HuH-7 (cell line): ENCODE data around the gene SH3D19.

Experiments
- DNase-seq: peaks from one replicate; pipeline ENCODE4 v3.0.0; 2011; ENCODE audit warnings: low spot score

The SH3D19 gene

DNA sequence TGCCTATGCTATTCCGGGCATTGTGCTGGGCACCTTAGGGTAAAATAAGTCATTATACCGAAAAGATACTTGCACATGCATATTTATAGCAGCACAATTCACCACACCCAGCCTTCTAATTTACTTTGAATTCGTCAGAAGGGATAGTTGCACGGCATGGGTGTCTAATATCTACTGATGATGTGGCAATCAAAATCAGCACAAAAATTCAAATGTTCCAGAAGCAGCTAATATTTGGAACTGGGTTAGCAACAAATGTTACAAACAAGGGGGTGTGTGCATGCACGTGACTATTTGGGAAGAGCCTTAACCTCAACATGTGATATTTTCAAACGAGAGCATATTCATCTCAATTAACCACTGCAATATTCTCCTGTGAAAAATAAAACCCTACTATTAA, 128.2 kb downstream of the SH3D19 start:
- DNase-seq = no peak

- DNase-seq = no peak
These were observed 129.6 kb downstream of the SH3D19 start for GRCh38 chr4:151195801-151196200.

GRCh38 chr4:151193414-151193813, 132.0 kb downstream of the SH3D19 start:
- DNase-seq = no peak

DNA sequence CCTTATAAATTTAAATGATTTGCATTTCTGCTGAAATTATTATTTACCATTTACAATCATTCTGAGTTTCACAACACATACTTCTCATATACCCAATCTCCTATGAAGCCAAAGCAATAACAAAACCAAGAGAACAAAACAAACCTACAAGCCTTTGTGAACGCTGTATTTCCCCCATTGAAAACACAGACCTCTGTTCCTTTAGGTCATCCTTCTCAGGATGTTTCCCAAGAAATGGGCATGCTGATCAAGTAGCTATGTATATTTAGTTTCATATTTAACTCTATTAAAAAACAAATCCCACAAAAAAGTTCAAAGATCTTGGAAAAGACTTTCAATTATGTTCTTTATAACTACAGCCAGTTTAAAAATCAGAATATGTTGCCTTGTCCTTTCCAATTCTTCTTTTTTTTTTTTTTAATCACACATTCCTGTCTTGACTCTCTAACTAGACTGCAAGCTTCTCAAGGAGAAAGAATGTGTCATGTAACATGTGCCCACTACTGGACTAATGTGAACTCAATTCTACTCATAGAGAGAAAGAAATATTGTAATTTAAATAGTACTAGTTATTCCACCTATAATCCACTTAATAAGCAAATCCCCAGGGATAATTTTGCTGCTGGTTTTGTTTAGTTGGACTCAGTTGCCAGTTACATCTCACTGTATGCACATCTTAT, 132.7 kb downstream of the SH3D19 start:
- DNase-seq = no peak

DNA sequence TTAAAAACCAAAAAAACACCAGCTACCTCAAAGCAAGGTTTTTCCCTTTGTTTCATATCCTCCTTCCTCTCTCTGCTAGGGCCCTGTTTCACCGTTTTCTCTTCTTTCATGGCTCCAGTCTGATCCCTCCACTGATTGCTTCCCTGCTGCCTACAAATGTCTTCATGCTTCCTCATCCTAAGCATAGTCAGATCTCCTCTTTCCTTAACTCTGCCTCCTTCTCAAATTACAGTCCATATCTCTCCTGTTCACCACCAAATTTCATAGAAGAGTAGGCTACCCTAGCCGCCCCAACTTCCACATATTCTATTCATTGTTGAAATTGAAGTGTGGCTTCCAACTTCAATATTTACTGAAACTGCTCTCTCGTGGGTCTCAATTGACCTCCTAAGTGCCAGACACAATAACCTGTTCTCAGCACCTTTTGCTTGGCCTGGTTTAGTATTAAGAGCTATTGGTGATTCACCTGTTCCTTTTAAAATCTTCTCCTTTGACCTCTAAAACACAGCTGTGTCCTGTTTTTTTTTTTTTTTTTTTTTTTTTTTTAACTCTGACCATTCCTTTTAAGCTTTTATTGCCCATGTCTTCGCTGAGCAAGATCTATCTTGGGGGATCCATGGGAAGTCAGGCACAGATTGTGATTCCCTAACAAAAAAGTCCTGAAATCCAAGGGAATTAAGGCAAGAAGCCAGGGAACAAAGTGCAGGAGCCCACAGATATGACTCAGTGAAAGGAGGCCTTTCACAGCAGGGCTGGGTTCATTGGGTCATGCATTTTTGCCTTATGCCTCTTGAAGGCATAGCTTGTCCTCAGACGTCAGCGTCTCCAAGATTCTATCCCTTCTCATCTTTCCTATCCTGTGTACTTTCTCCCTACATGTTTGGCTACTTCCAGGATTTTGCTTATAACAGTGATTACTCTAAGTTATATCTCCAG, 140.6 kb downstream of the SH3D19 start:
- no peak for DNase-seq

DNA sequence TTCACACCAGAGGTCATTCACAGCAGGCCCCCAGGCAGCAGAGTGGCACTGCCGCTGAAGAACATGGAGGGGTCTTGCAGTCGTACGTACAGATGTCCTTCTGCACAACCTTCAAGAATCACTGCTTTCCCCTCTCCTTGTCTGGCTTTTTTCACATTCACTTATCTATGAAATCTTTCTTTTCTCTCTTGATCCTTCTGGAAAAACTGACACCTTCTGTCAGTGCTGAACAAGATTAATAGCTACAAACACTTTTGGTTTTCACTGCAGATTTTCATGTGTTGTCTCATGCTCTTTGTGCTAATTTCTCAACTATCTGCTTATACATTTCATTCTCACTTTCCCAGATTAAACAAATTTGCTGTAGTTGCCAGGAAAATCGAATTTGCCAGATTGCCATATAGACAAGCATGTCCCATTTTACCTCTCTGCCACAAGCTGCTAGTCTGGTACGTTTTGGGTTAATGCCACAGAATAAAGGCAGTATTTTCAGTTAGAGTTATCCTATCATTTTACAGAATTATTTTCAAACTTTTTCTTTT, 142.9 kb downstream of the SH3D19 start:
- no peak for DNase-seq

- no peak for DNase-seq
These were observed 148.7 kb downstream of the SH3D19 start for GRCh38 chr4:151176685-151177084.

DNA sequence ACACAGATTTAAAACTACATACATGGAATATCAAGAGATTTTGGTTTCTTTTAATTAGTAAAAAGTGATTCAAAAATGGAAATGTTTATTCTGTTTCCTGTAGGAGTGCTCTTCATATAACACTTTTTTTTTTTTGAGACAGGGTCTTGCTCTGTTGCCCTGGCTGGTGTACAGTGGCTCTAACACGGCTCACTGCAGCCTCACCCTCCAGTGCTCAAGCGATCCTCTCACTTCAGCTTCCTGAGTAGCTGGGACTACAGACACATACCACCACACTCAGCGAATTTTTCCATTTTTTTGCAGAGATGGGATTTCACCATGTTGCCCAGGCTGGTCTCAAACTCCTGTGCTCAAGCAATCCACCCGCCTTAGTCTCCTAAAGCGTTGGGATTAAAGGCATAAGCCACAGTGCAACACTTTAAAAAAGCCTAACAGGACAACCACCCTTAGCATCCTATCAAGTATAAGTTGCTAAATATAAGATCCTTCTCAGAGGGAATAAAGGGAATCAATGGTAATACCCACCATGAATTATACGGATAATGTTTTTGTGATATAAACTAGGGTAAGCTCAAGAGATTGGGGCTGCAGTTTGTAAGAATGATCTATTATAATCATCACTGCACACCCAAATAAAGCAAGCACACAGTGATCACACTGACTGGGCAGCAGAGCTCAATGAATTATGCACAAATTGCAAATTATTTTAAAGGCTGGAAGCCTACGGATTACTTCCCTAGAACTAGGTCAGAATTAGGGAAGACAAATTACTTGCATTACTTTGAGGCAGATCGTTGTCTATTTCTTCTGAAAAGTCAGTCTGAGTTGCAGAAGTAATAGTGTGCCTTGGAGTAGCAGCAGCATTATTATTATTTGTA, 149.4 kb downstream of the SH3D19 start:
- no peak for DNase-seq

DNA sequence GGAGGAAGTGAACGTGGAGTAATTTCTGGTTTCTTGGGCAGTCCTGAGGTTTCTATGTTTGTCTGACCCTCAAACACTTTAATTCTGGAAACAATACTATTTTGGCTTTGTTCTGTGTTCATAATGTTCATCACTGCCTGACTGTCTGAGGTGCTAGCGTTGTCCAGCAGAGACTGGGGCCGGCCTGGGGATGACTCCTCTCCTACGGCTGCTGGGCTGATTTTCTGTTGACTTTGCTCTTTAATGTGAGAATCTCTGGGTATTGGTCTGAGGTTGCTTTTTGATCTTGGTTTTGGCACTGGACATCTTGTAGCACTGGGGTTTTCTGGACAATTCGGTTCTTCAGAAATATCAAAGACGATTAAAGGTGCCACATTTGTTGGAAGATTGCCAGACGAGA, 150.2 kb downstream of the SH3D19 start:
- DNase-seq = no peak

DNA sequence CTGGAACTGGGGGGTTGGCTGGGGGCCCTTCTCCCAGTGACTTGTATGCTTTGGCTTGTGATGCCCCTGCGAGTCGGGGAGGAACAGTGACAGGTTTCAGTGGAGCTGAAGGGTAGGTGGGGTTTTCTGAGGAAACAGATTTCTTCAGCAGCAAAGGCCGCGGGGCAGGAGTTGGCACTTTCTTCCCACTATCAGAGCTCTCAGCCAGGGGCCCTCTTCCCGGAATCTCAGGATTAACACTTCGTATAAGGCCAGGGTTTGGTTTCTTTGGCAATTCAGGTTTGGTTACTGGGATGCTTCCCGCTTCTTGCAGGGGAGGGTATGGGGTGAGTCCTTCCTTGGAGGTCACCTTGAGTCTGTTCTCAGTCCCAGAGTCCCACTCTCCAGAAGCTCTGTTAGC, 150.6 kb downstream of the SH3D19 start:
- DNase-seq = no peak

DNA sequence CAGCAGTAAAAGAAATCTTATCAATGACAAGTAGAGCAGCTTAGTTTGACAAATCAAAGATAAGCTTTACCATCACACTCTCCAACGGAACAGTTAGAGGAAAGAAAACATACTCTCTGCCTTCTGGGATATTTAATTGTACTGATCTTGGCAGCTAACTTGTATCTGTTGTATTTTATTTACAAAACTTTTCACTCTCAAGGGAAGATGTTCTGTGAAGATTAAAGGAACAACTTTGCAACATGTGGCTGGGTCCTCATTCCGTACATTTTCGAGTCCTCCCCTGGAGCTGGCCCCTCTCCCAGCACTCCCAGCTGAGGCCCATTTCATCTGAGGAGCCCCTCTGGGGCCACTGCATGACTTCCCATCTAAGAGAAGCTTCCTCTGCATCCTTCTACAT, 151.5 kb downstream of the SH3D19 start:
- DNase-seq = no peak

GRCh38 chr4:151169900-151170299, 155.5 kb downstream of the SH3D19 start:
- no peak for DNase-seq

GRCh38 chr4:151169223-151169622, 156.2 kb downstream of the SH3D19 start:
- DNase-seq = no peak

DNA sequence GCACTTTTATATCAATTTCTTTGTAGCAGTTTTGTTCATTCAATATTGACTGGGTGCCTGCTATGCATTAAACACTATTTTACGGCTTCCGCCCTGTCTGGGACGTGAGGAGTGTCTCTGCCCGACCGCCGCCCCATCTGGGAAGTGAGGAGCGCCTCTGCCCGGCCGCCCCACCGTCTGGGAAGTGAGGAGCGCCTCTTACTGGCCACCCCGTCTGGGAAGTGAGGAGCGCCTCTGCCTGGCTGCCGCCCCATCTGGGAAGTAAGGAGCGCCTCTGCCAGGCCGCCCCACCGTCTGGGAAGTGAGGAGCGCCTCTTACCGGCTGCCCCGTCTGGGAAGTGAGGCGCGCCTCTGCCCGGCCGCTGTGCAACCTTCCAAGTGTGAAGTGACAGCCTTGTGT, 157.8 kb downstream of the SH3D19 start:
- no peak for DNase-seq

DNA sequence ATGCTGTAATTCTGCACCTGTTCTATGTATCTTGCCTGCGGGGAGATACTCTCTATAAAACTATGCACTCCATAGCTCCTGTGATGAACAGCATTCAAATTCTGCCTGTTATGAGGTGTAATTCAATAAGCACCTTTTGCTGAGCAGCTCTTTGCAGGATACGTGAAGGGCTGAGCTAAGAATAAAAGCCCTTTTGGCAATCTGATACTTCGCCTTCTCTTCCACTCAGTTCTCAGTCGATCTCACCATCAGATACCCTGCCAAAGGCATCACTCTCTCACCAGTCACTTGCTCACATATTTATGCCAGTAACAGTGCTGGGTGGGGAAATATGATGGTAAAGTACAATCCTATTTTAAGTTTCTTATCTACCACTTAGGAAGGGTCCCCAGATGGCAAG, 158.8 kb downstream of the SH3D19 start:
- DNase-seq = no peak

- no peak for DNase-seq
These were observed 160.0 kb downstream of the SH3D19 start for GRCh38 chr4:151165205-151166000.

DNA sequence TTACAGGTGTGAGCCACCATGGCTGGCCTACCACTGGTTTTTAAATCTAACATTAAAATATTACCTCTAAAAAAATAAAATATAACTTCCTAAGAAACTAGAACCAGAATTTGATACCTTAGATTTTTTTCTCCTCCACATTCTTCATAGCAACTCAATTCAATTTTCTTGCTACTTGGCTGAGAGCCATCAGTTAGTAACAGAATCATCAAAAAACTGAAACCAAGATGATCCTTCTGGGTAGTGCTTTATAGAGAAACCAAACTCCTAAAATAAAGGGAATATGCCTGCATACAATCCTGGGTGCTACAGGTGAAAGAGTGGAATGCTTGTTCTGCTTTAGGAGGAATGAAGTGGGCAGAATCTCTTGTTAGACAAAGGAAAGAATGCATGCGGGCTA, 161.6 kb downstream of the SH3D19 start:
- DNase-seq = no peak

GRCh38 chr4:151158979-151159378, 166.4 kb downstream of the SH3D19 start:
- DNase-seq = no peak

DNA sequence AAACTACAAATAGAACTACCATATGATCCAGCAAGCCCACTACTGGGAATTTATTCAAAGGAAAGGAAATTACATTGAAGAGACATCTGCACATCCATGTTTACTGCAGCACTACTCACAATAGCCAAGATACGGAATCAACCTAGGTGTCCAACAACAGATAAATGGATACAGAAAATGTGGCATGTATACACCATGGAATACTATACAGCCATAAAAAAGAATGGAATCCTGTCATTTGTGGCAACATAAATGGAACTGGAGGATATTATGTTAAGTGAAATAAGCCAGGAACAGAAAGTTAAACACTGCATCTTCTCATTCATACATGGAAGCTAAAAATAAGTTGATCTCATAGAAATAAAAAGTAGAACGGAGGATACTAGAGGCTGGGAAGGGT, 167.9 kb downstream of the SH3D19 start:
- DNase-seq = no peak

DNA sequence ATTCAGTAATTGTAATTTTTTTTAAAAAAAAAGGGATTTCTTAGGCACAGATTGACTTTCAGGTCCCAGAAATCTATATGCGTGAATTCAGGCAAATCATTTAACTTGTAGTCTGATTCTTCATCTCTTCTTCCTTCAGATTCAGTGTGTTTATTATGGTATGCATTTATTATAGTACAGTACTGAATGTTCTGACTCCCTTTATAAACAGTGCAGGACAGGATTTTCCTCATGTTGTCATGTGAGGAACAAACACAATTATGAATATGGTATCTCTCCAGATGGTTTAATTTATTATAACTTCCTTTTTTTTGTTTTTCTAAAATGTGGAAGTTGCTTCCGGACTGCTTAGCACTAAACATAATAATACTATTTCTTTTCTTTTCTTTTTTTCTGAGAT, 171.8 kb downstream of the SH3D19 start:
- no peak for DNase-seq

GRCh38 chr4:151152028-151152427, 173.4 kb downstream of the SH3D19 start:
- no peak for DNase-seq
